HEK293T (cell line): ENCODE data around the gene CHST11.

ENCODE experiments used
- BHLHE40 ChIP-seq: fragments of 450-650 bp; IDR thresholded peaks from 2 replicates; pipeline ENCODE4 v1.6.1; 2016; ENCODE audit warnings: mild to moderate bottlenecking, moderate library complexity, borderline replicate concordance
- CTBP1 ChIP-seq: fragments of 450-650 bp; IDR thresholded peaks from 2 replicates; pipeline ENCODE4 v1.6.1; 2016; ENCODE audit warnings: borderline replicate concordance
- ELF4 ChIP-seq: fragments of 450-650 bp; IDR thresholded peaks from 2 replicates; pipeline ENCODE4 v1.6.1; 2017; ENCODE audit warnings: antibody characterized with exemption
- FOXK2 ChIP-seq: fragments of 450-650 bp; IDR thresholded peaks from 2 replicates; pipeline ENCODE4 v1.6.1; 2016; ENCODE audit warnings: mild to moderate bottlenecking
- FOXM1 ChIP-seq: fragments of 450-650 bp; IDR thresholded peaks from 2 replicates; pipeline ENCODE4 v1.6.1; 2017; ENCODE audit warnings: mild to moderate bottlenecking, borderline replicate concordance
- HDGF ChIP-seq: fragments of 450-650 bp; IDR thresholded peaks from 2 replicates; pipeline ENCODE4 v1.6.1; 2017; ENCODE audit warnings: antibody characterized with exemption, borderline replicate concordance
- L3MBTL2 ChIP-seq: fragments of 450-650 bp; conservative IDR thresholded peaks from 2 replicates; pipeline ENCODE4 v1.6.1; 2016; ENCODE audit warnings: mild to moderate bottlenecking
- NFRKB ChIP-seq: fragments of 450-650 bp; IDR thresholded peaks from 2 replicates; pipeline ENCODE4 v1.6.1; 2016; ENCODE audit warnings: mild to moderate bottlenecking, moderate library complexity
- SP1 ChIP-seq: fragments of 450-650 bp; IDR thresholded peaks from 2 replicates; pipeline ENCODE4 v1.6.1; 2017
- SUZ12 ChIP-seq: fragments of 450-650 bp; IDR thresholded peaks from 2 replicates; pipeline ENCODE4 v1.6.1; 2016; ENCODE audit warnings: mild to moderate bottlenecking
- TARDBP ChIP-seq: fragments of 450-650 bp; IDR thresholded peaks from 2 replicates; pipeline ENCODE4 v1.6.1; 2016
- ZNF384 ChIP-seq: fragments of 450-650 bp; IDR thresholded peaks from 2 replicates; pipeline ENCODE4 v1.6.1; 2016
- TF ChIP-seq, protein P1 (sequence below): fragments of 450-650 bp; IDR thresholded peaks from 2 replicates; pipeline ENCODE4 v1.6.1; 2016

GRCh38 chr12:104501660-104502059 is 44.9 kb downstream of the CHST11 start:
- TF ChIP-seq SP1 (no peak), ZNF384 (no peak), BHLHE40 (no peak), FOXM1 (no peak), TARDBP (no peak), SUZ12 (no peak), FOXK2 (no peak), L3MBTL2 (no peak), CTBP1 (no peak), HDGF (no peak), ELF4 (no peak), NFRKB (no peak)
- TF ChIP-seq, protein P1, sequence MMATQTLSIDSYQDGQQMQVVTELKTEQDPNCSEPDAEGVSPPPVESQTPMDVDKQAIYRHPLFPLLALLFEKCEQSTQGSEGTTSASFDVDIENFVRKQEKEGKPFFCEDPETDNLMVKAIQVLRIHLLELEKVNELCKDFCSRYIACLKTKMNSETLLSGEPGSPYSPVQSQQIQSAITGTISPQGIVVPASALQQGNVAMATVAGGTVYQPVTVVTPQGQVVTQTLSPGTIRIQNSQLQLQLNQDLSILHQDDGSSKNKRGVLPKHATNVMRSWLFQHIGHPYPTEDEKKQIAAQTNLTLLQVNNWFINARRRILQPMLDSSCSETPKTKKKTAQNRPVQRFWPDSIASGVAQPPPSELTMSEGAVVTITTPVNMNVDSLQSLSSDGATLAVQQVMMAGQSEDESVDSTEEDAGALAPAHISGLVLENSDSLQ = no peak
